GM12892 (cell line): ENCODE measurements around the gene ZNF536.

Experiments used
- POLR2A ChIP-seq: IDR thresholded peaks from 2 replicates; pipeline ENCODE4 v1.6.1; 2011; ENCODE audit warnings: low read depth, low read length, control low read depth
- POLR2AphosphoS5 ChIP-seq: IDR thresholded peaks from 2 replicates; pipeline ENCODE4 v1.6.1; 2011; ENCODE audit warnings: low read depth, low read length, control low read depth

DNA sequence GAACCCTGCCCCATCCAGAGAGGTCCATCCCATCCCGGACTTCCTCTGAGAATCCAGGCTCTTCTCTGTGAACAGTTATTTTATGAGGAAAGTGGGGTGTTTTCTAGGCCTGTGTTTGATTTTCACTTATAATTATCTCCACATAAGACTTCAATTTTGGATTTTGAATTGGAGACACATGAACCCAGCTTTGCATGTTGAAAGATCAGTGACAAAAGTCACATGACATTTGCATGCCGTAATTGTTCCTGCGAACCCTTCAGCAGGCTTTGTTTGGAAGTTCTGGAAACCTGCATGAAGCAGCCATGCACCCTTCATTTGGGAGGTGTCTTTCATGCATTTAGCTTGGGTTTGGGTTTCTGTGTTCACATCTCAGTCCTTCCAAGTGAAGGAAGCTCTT, 44.9 kb upstream of the ZNF536 start:
- TF ChIP-seq POLR2AphosphoS5 (no peak), POLR2A (no peak)
